ENCODE results near the gene SMIM30.

The SMIM30 gene

DNA sequence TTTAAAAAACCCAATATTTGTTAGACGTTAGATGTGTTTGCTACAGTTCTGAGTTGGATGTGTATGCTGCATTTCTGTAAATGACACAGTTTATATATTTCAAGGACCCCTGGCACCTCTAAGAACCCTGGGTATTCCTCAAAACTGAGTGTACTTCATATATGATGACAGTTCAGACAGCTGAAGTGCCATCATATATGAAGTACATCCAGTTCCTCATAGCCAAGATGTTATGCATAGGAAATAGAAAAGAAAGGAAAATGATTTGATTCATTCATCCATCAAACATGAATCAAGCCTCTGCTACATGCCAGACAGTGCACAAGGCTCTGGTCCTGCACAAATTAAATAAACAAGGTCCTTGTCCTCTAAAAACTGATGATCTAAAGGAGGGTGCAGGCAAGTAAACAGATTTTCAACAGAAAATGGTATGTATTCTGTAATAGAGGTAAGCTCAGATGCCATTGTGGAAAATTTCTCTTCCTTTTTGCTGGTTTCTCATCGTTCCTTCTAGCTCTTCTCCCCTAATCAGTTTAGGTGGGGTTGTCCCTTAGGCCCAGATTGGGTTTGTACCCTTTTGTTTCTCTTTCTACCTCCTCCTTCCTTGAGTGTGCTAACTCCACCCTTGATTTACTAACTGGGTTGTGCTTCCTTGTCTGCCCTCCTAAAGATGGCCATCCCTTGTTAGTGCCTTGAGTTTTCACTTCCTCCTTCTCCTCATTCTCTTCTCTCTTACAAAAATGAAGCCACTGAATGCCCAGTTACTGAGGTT is 25.3 kb upstream of the SMIM30 start:
- no peak overlapping the region for H3K4me3 ChIP-seq (ENCODE audit: low read depth, low read length)
- TF ChIP-seq, protein P1, sequence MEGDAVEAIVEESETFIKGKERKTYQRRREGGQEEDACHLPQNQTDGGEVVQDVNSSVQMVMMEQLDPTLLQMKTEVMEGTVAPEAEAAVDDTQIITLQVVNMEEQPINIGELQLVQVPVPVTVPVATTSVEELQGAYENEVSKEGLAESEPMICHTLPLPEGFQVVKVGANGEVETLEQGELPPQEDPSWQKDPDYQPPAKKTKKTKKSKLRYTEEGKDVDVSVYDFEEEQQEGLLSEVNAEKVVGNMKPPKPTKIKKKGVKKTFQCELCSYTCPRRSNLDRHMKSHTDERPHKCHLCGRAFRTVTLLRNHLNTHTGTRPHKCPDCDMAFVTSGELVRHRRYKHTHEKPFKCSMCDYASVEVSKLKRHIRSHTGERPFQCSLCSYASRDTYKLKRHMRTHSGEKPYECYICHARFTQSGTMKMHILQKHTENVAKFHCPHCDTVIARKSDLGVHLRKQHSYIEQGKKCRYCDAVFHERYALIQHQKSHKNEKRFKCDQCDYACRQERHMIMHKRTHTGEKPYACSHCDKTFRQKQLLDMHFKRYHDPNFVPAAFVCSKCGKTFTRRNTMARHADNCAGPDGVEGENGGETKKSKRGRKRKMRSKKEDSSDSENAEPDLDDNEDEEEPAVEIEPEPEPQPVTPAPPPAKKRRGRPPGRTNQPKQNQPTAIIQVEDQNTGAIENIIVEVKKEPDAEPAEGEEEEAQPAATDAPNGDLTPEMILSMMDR (IDR thresholded peaks at IDR 0.05; ENCODE audit: borderline replicate concordance, insufficient read depth, low read depth, low read length) = no peak

DNA sequence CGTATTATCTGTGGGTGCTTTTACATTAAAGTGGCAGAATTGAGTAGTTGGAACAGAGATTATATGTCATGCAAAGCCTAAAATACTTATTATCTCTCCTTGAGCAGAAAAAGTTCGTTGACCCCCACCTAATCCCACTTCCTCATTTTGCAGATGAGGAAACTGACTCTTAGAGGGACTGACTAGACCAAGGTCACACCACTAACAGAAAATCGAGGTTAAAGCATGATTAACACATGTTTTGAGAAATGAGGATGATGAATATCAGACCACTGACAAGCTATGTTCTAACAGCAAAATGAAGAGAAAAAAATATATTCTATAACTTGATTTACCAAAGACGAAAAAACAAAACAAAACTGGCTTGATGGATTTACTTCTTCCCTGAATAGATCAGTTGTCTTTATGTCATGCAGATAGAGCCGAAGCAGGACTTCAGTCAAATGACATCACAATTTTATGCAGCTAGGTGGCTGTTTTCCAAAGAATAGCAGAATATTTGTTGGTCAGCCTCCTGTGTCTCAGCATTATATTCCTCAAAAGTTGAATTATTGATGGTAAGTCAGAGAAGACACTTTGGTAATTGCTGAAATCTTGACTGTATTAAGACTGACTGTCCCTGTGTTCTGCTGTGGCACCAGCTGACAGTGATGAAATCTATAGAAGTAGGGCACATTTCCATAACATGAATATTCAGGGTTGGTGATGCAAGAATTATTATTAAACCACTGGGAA is 24.2 kb upstream of the SMIM30 start:
- TF ChIP-seq, protein P1 (IDR thresholded peaks at IDR 0.05; ENCODE audit: borderline replicate concordance, insufficient read depth, low read depth, low read length) = no peak

GRCh38 chr7:113141803-113142202 is 23.4 kb upstream of the SMIM30 start:
- TF ChIP-seq, protein P1 (IDR thresholded peaks at IDR 0.05; ENCODE audit: borderline replicate concordance, insufficient read depth, low read depth, low read length) = no peak
- no peak overlapping the region for H3K4me3 ChIP-seq (ENCODE audit: low read depth, low read length)

More for the DNA sequence above, 24.2 kb upstream of the SMIM30 start:
- no peak overlapping the region for H3K4me3 ChIP-seq (ENCODE audit: low read depth, low read length)

GRCh38 chr7:113140956-113141355 is 22.6 kb upstream of the SMIM30 start:
- H3K4me3 ChIP-seq (ENCODE audit: low read depth, low read length) = no peak overlapping the region
- TF ChIP-seq, protein P1 (IDR thresholded peaks at IDR 0.05; ENCODE audit: borderline replicate concordance, insufficient read depth, low read depth, low read length) = no peak

DNA sequence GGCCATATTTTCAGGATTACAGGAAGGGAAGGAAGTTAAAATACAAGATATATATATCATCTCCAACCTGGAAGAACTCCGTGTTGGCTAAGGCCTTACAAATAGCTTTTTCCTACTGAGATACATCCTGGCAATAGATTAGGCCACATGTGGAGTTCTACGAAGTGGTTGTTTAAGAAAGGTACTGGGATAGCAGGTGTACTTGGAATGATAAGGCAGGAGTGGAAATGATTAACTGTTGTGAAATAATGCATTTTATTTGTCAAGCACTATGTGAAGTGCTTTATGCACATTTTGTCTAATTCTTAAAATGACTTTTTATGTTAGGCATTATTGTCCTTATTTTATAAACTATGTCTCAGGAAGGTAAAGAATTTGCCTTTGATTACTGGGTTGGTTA is 18.9 kb upstream of the SMIM30 start:
- no peak overlapping the region for H3K4me3 ChIP-seq (ENCODE audit: low read depth, low read length)
- TF ChIP-seq, protein P1 (IDR thresholded peaks at IDR 0.05; ENCODE audit: borderline replicate concordance, insufficient read depth, low read depth, low read length) = no peak

DNA sequence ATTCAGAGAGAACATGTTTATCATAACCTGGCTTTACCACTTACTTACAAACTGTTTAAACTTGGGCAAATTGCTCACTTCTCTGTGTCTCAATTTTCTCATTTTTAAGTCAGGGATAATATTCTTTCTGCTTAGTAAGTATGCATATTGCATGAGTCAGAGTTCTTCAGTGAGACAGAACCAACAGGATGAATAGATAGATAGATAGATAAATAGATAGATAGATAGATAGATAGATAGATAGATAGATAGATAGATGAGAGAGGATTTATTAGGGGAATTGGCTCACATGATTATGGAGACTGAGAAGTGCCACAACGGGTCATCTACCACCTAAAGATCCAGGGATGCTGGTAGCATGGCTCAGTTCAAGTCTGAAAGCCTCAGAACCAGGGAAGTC is 15.7 kb upstream of the SMIM30 start:
- H3K4me3 ChIP-seq (ENCODE audit: low read depth, low read length) = no peak overlapping the region
- TF ChIP-seq, protein P1 (IDR thresholded peaks at IDR 0.05; ENCODE audit: borderline replicate concordance, insufficient read depth, low read depth, low read length) = no peak

DNA sequence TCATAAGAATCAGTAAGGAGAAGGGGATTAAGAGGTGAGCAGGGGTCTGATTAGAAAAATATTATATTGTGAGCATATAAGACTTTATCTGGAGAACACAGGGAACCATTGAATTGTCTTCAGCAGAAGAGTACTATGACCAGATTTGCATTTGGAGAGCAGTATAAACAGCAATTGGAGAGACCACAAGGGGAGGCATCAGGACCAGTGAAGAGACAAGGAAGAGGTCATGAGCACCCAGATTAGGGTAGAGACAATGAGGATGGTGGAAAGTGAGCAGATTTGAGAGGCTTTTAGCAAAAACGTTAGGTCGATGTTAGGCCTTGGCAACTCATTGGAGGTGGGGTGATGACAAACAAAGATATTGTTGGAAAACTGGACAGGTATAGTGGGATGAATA is 13.0 kb upstream of the SMIM30 start:
- TF ChIP-seq, protein P1 (IDR thresholded peaks at IDR 0.05; ENCODE audit: borderline replicate concordance, insufficient read depth, low read depth, low read length) = no peak
- no peak overlapping the region for H3K4me3 ChIP-seq (ENCODE audit: low read depth, low read length)

All from GM12875 (cell line).